Common myeloid progenitor, CD34-positive (primary cell): Measurements from ENCODE around the gene TCEANC2.

Experiments used
- CTCF ChIA-PET: fragments of 350-600 bp; sonication (Branson Sonifier 250); formaldehyde crosslinking; loops from one replicate; lab custom pipeline; 2021; ENCODE audit warnings: antibody characterized with exemption; lab: Charles Lee
- POLR2A ChIA-PET: fragments of 350-600 bp; sonication (Branson Sonifier 250); formaldehyde crosslinking; loops from one replicate; lab custom pipeline; 2021; ENCODE audit warnings: antibody characterized with exemption; lab: Charles Lee
- DNase-seq, 3 donors: peaks; one replicate each; pipeline versions ENCODE4 v3.0.0 to v3.0.0-alpha.2; 2013
- H3K27ac ChIP-seq, 2 experiments: 1 replicate in 1 of 2; 2 replicates in 1 of 2; pipeline ENCODE4 v1.7.0; 2013; ENCODE audit warnings: inconsistent platforms in 2 of 2, low read length in 2 of 2, mild to moderate bottlenecking in 2 of 2, low read depth in 1 of 2, moderate library complexity in 1 of 2; ENCODE audit not compliant: severe bottlenecking in 2 of 2, insufficient read depth in 1 of 2, poor library complexity in 1 of 2
- H3K27me3 ChIP-seq, 5 experiments: replicated peaks in 2 of 5; 1 replicate in 3 of 5; 2 replicates in 2 of 5; pipeline versions ENCODE4 v1.6.1 to v1.7.0; 2013; ENCODE audit warnings: low read length in 4 of 5, mild to moderate bottlenecking in 2 of 5, moderate library complexity in 2 of 5, inconsistent platforms in 1 of 5; ENCODE audit not compliant: insufficient read depth in 5 of 5, control insufficient read depth in 4 of 5
- H3K36me3 ChIP-seq, 4 experiments: 1 replicate in 2 of 4; 2 replicates in 2 of 4; pipeline versions ENCODE4 v1.6.1 to v1.7.0; 2013; ENCODE audit warnings: low read length in 3 of 4, control low read depth in 1 of 4, mild to moderate bottlenecking in 1 of 4; ENCODE audit not compliant: control insufficient read depth in 4 of 4, insufficient read depth in 4 of 4
- H3K4me1 ChIP-seq, 4 experiments: 1 replicate in 3 of 4; 2 replicates in 1 of 4; pipeline versions ENCODE4 v1.6.1 to v1.7.1; 2013; ENCODE audit warnings: low read length in 3 of 4, mild to moderate bottlenecking in 3 of 4, control low read depth in 1 of 4, inconsistent platforms in 1 of 4, moderate library complexity in 1 of 4; ENCODE audit not compliant: control insufficient read depth in 4 of 4, insufficient read depth in 4 of 4; ENCODE audit errors: control extremely low read depth in 1 of 4
- H3K4me3 ChIP-seq, 7 experiments: 1 replicate in 4 of 7; 2 replicates in 3 of 7; pipeline versions ENCODE4 v1.5.1 to v1.7.0; 2013; ENCODE audit warnings: mild to moderate bottlenecking in 7 of 7, low read length in 6 of 7, moderate library complexity in 6 of 7, inconsistent platforms in 2 of 7, low read depth in 2 of 7, control low read depth in 1 of 7; ENCODE audit not compliant: insufficient read depth in 4 of 7, control insufficient read depth in 1 of 7; ENCODE audit errors: extremely low read depth in 1 of 7
- H3K9me3 ChIP-seq, 5 experiments: 1 replicate in 4 of 5; 2 replicates in 1 of 5; pipeline versions ENCODE4 v1.6.1 to v1.7.1; 2013; ENCODE audit warnings: low read length in 4 of 5, mild to moderate bottlenecking in 2 of 5, inconsistent platforms in 1 of 5, low read depth in 1 of 5, moderate library complexity in 1 of 5; ENCODE audit not compliant: control insufficient read depth in 4 of 5, insufficient read depth in 2 of 5; ENCODE audit errors: control extremely low read depth in 1 of 5
- WGBS: methylation state at CpG from one replicate; pipeline ENCODE4 v1.1.5; 2013; ENCODE audit not compliant: insufficient coverage; 5-methylcytosine and 5-hydroxymethylcytosine counted together

Gene TCEANC2

GRCh38 chr1:54009406-54009805 lies 44.0 kb upstream of the TCEANC2 start:
- no peaks in the 10 kb centered on the region for H3K27me3 ChIP-seq
- DNase-seq: no peak
- H3K9me3 ChIP-seq: no peaks in the 10 kb centered on the region
- CTCF ChIA-PET: no interaction called here
- H3K36me3 ChIP-seq: no peaks in the 10 kb centered on the region
- H3K27ac ChIP-seq: no peak overlapping the region
- H3K4me1 ChIP-seq: no peaks in the 10 kb centered on the region
- no peak overlapping the region for H3K4me3 ChIP-seq
- POLR2A ChIA-PET: no interaction called here
- WGBS: 93% methylated on average over 3 of the region's 4 CpGs

- no peaks in the 10 kb centered on the region for H3K27me3 ChIP-seq
These were observed 42.8 kb upstream of the TCEANC2 start for GRCh38 chr1:54010415-54011117.

GRCh38 chr1:54011316-54012007 lies 41.9 kb upstream of the TCEANC2 start:
- Histone ChIP-seq H3K36me3 (no peaks in the 10 kb centered on the region), H3K9me3 (no peaks in the 10 kb centered on the region), H3K4me1 (no peaks in the 10 kb centered on the region), H3K27me3 (no peaks in the 10 kb centered on the region), H3K4me3 (no peak overlapping the region), H3K27ac (no peak overlapping the region)
- ChIA-PET CTCF (no interaction called here), POLR2A (no interaction called here)
- no peak for DNase-seq
- WGBS: 97% methylated on average over 8 of the region's 9 CpGs

More at GRCh38 chr1:54010415-54011117, 42.8 kb upstream of the TCEANC2 start:
- WGBS: 94% methylated on average over 3 of the region's 5 CpGs
- no peak for DNase-seq
- no peaks in the 10 kb centered on the region for H3K36me3 ChIP-seq
- no peaks in the 10 kb centered on the region for H3K9me3 ChIP-seq
- no peaks in the 10 kb centered on the region for H3K4me1 ChIP-seq
- no peak overlapping the region for H3K4me3 ChIP-seq
- ChIA-PET POLR2A (no interaction called here), CTCF (no interaction called here)
- H3K27ac ChIP-seq: no peak overlapping the region

- 95% methylated on average over 9 of the region's 9 CpGs for WGBS
- ChIA-PET POLR2A (no interaction called here), CTCF (no interaction called here)
- Histone ChIP-seq H3K4me1 (no peaks in the 10 kb centered on the region), H3K27ac (no peak overlapping the region), H3K36me3 (no peaks in the 10 kb centered on the region), H3K9me3 (no peaks in the 10 kb centered on the region), H3K27me3 (no peaks in the 10 kb centered on the region), H3K4me3 (no peak overlapping the region)
- no peak for DNase-seq
These were observed 41.4 kb upstream of the TCEANC2 start for GRCh38 chr1:54012008-54012325.

GRCh38 chr1:54012863-54013262 lies 40.5 kb upstream of the TCEANC2 start:
- H3K4me3 ChIP-seq: no peak overlapping the region
- H3K9me3 ChIP-seq: no peaks in the 10 kb centered on the region
- POLR2A ChIA-PET: no interaction called here
- no peak overlapping the region for H3K27ac ChIP-seq
- CTCF ChIA-PET: no interaction called here
- H3K4me1 ChIP-seq: no peaks in the 10 kb centered on the region
- no peak for DNase-seq
- WGBS: 97% methylated on average over 5 of the region's 8 CpGs
- H3K36me3 ChIP-seq: no peaks in the 10 kb centered on the region
- H3K27me3 ChIP-seq: no peaks in the 10 kb centered on the region

- WGBS: 85% methylated on average over 4 of the region's 8 CpGs
- DNase-seq: no peak
- CTCF ChIA-PET: no interaction called here
- Histone ChIP-seq H3K9me3 (no peaks in the 10 kb centered on the region), H3K4me1 (no peaks in the 10 kb centered on the region), H3K36me3 (no peaks in the 10 kb centered on the region), H3K27ac (no peak overlapping the region), H3K27me3 (no peaks in the 10 kb centered on the region), H3K4me3 (no peak overlapping the region)
- POLR2A ChIA-PET: no interaction called here
These were observed 39.9 kb upstream of the TCEANC2 start for GRCh38 chr1:54013393-54014008.

GRCh38 chr1:54014009-54014629 lies 39.3 kb upstream of the TCEANC2 start:
- Histone ChIP-seq H3K27ac (no peak overlapping the region), H3K27me3 (no peaks in the 10 kb centered on the region), H3K4me1 (no peaks in the 10 kb centered on the region), H3K4me3 (no peak overlapping the region), H3K36me3 (no peaks in the 10 kb centered on the region), H3K9me3 (no peaks in the 10 kb centered on the region)
- ChIA-PET CTCF (no interaction called here), POLR2A (no interaction called here)
- WGBS: 82% methylated on average over 15 of the region's 17 CpGs
- DNase-seq: no peak
